OCI-LY7 (cell line): ENCODE results near the gene SEC23IP. TPM values are rescaled to one million over a fixed set of nuclear protein-coding genes. Genes with fewer than 3 reads are reported as not detected.
"Not testable (repeated sequence)": the region's sequence is repeated elsewhere in the genome, so short reads cannot be mapped to it uniquely, and the experiment has no call there.

Experiments used
- BruUV-seq: library from RNA; stranded (reverse); fragments of 400-500 nt; replicated peaks from 2 replicates; lab custom pipeline; 2021; lab: Mats Ljungman, UMichigan
- CTCF ChIA-PET: fragments of 300-600 bp; sonication (Branson Sonifier 250); formaldehyde crosslinking; loops from one replicate; lab custom pipeline; 2022; ENCODE audit warnings: antibody characterized with exemption; ENCODE audit not compliant: unreplicated experiment; lab: Charles Lee
- POLR2A ChIA-PET: fragments of 300-600 bp; sonication (Branson Sonifier 250); formaldehyde crosslinking; loops from one replicate; lab custom pipeline; 2022; ENCODE audit warnings: antibody characterized with exemption; lab: Charles Lee
- DNase-seq: peaks from one replicate; pipeline ENCODE4 v3.0.0-alpha.2; 2015; ENCODE audit warnings: low spot score
- H2AFZ ChIP-seq: fragments of 200-600 bp; sonication (generic), shearing (Covaris generic); 2 replicates; pipeline ENCODE4 v1.6.1; 2014; ENCODE audit warnings: mild to moderate bottlenecking, antibody characterized with exemption, low read length, moderate library complexity
- H3K27ac ChIP-seq: fragments of 200-600 bp; sonication (generic); 2 replicates; pipeline ENCODE4 v1.5.1; 2014; ENCODE audit warnings: mixed run types, low read depth, mild to moderate bottlenecking, moderate library complexity, low read length, inconsistent platforms; ENCODE audit not compliant: poor library complexity, severe bottlenecking
- H3K36me3 ChIP-seq: fragments of 200-600 bp; sonication (generic); 2 replicates; pipeline ENCODE4 v1.6.1; 2014; ENCODE audit warnings: mild to moderate bottlenecking, antibody characterized with exemption, low read length, moderate library complexity, mixed read lengths; ENCODE audit not compliant: insufficient read depth
- H3K4me1 ChIP-seq: fragments of 200-600 bp; sonication (generic); 2 replicates; pipeline ENCODE4 v1.5.1; 2014; ENCODE audit warnings: mild to moderate bottlenecking, low read length; ENCODE audit not compliant: insufficient read depth, poor library complexity, severe bottlenecking
- H3K4me2 ChIP-seq: fragments of 200-600 bp; sonication (generic); 2 replicates; pipeline ENCODE4 v1.6.1; 2014; ENCODE audit warnings: mild to moderate bottlenecking, low read length
- H3K4me3 ChIP-seq: fragments of 200-600 bp; sonication (generic); 2 replicates; pipeline ENCODE4 v1.5.1; 2014; ENCODE audit warnings: mild to moderate bottlenecking, low read depth, low read length; ENCODE audit not compliant: poor library complexity, severe bottlenecking
- H3K79me2 ChIP-seq: fragments of 200-600 bp; sonication (generic); 2 replicates; pipeline ENCODE4 v1.6.1; 2016; ENCODE audit warnings: low read depth, mild to moderate bottlenecking, low read length, moderate library complexity, mixed read lengths; ENCODE audit not compliant: insufficient read depth
- H3K9me2 ChIP-seq: fragments of 200-600 bp; sonication (generic); 2 replicates; pipeline ENCODE4 v1.6.1; 2016; ENCODE audit warnings: mild to moderate bottlenecking, low read length, mixed read lengths; ENCODE audit not compliant: insufficient read depth
- H3K9me3 ChIP-seq: fragments of 200-600 bp; sonication (generic); 2 replicates; pipeline ENCODE4 v1.6.1; 2014; ENCODE audit warnings: mild to moderate bottlenecking, mixed run types, low read length, mixed read lengths
- H4K20me1 ChIP-seq: fragments of 200-600 bp; sonication (generic); 2 replicates; pipeline ENCODE4 v1.6.1; 2014; ENCODE audit warnings: mild to moderate bottlenecking, antibody characterized with exemption, low read length, moderate library complexity, mixed read lengths; ENCODE audit not compliant: insufficient read depth
- intact Hi-C: fragments of 100-400 bp; cut with micrococcal nuclease; formaldehyde crosslinking; loops from one replicate; pipeline ENCODE4 v1.10.0; 2022; ENCODE audit not compliant: unreplicated experiment
- total RNA-seq, 2 experiments: library from RNA; depleted of rRNA in 1 of 2; stranded (reverse); fragments of >200 nt in 1 of 2; shearing (Covaris generic) in 1 of 2; gene quantifications; 2 replicates each; pipeline ENCODE4 v1.2.3, GENCODE V29; 2014 to 2022

The SEC23IP gene
- total RNA-seq, 2 experiments from 2014 or later: 19.9 to 61.3 TPM

DNA sequence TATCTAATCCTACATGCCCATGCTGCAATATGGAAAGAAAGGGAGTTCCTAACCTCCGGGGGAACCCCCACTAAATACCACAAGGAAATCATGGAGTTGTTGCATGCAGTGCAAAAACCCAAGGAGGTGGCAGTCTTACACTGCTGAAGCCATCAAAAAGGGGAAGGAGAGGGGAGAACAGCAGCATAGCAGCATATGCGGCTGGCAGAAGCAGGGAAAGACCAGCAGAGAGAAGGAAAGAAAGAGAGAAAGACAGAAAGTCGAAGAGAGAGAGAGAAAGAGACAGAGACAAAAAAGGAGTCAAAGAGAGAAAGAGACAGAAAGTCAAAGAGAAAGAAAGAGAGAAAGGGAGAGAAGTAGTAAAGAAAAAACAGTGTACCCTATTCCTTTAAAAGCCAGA is 3.8 kb upstream of the SEC23IP start:
- CTCF ChIA-PET, H3K4me1 ChIP-seq, H3K9me3 ChIP-seq, H3K27ac ChIP-seq, H3K36me3 ChIP-seq, intact Hi-C loops, H4K20me1 ChIP-seq, H2AFZ ChIP-seq, POLR2A ChIA-PET, H3K4me2 ChIP-seq, BruUV-seq, H3K4me3 ChIP-seq, H3K9me2 ChIP-seq, DNase-seq: not testable (repeated sequence)
- peaks cover 17% of the 10 kb centered on the region; the same call in 1 of the 2 replicates for H3K79me2 ChIP-seq

DNA sequence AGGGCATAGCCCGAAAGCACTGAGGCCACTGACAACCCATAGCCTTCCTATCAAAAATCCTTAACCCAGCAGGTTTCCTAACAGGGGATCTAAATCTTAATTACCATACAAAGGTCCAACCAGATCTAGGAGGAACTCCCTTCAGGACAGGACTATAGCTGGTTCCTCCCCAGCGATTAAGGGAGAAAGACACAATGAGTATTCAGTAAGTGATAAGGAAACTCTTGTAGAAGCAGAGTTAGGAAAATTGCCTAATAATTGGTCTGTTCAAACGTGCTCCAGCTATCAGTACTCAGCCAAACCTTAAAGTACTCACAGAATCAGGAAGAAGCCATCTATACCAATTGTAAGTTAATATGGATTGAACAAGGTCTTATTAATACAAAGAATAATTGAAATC is 3.3 kb upstream of the SEC23IP start:
- POLR2A ChIA-PET, CTCF ChIA-PET, intact Hi-C loops, H3K9me3 ChIP-seq, H3K27ac ChIP-seq, BruUV-seq, DNase-seq, H4K20me1 ChIP-seq, H2AFZ ChIP-seq, H3K4me3 ChIP-seq, H3K9me2 ChIP-seq, H3K4me2 ChIP-seq, H3K36me3 ChIP-seq: not testable (repeated sequence)
- Histone ChIP-seq H3K79me2 (peaks cover 22% of the 10 kb centered on the region), H3K4me1 (peaks cover 14% of the 10 kb centered on the region)

DNA sequence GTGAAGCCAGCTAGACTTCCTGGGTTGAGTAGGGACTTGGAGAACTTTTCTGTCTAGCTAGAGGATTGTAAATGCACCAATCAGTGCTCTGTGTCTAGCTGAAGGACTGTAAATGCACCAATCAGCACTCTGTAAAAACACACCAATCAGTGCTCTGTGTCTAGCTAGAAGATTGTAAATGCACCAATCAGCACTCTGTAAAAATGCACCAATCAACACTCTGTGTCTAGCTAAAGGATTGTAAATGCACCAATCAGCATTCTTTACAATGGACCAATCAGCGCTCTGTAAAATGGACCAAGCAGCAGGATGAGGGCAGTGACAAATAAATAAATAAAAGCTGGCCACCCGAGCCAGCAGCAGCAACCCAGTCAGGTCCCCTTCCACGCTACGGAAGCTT is 2.2 kb upstream of the SEC23IP start:
- CTCF ChIA-PET, H3K4me3 ChIP-seq, H3K9me3 ChIP-seq, H3K4me2 ChIP-seq, H3K27ac ChIP-seq, H4K20me1 ChIP-seq, H2AFZ ChIP-seq, BruUV-seq, DNase-seq, intact Hi-C loops, H3K9me2 ChIP-seq: not testable (repeated sequence)
- H3K36me3 ChIP-seq: peaks cover 15% of the 10 kb centered on the region
- peaks cover 33% of the 10 kb centered on the region for H3K79me2 ChIP-seq
- H3K4me1 ChIP-seq: peaks cover 18% of the 10 kb centered on the region
- POLR2A ChIA-PET: interaction anchor here (1.0 to 4.4 kb wide), 3 partner anchors 18 to 264 kb away, joined by 3 to 39 read pairs (median 6); partner anchors contain the start of gene MCMBP

DNA sequence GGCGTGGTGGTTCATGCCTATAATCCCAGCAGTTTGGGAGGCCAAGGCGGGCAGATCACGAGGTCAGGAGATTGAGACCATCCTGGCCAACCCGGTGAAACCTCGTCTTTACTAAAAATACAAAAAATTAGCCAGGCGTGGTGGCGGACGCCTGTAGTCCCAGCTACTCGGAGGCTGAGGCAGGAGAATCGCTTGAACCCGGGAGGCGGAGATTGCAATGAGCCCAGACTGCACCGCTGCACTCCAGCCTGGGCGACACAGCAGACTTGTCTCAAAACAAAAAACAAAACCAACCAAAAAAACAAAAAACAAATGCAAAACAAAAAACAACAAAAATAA is 712 bp upstream of the SEC23IP start:
- H3K4me3 ChIP-seq: peak overlapping the region; percentile 89
- H2AFZ ChIP-seq: peak overlapping the region; percentile 97
- peak overlapping the region; percentile 6 for H3K27ac ChIP-seq
- peaks cover 18% of the 10 kb centered on the region for H3K4me1 ChIP-seq
- H4K20me1 ChIP-seq, DNase-seq, H3K9me2 ChIP-seq, H3K9me3 ChIP-seq, CTCF ChIA-PET, BruUV-seq: not testable (repeated sequence)
- intact Hi-C loops: loop anchor here (1.0 kb wide), 1 partner anchor 19 kb away; no protein-coding TSS in a partner anchor
- H3K79me2 ChIP-seq: peaks cover 47% of the 10 kb centered on the region
- peaks cover 19% of the 10 kb centered on the region for H3K36me3 ChIP-seq
- H3K4me2 ChIP-seq: peak overlapping the region; percentile 83
- POLR2A ChIA-PET: interaction anchor here (0.5 to 4.4 kb wide), 6 partner anchors 9 to 294 kb away, joined by 3 to 39 read pairs (median 4); partner anchors contain the start of gene MCMBP
